ENCODE results near the gene DTD2. TPM values are rescaled to one million over a fixed set of nuclear protein-coding genes. Genes with fewer than 3 reads are reported as not detected.

Gene DTD2
- total and polyA plus RNA-seq, 2 of the 8 experiments (the other 6 are each of a cell fraction or from before 2014, with no cell fraction given) = 12.0 to 19.5 TPM

- TF ChIP-seq KDM4A (IDR thresholded peaks at IDR 0.05; ENCODE audit: low read depth, low read length, severe bottlenecking) = peak; percentile 77
- no peak for TF ChIP-seq MAFK (IDR thresholded peaks at IDR 0.05; ENCODE audit: low read depth, low read length)
- TF ChIP-seq CHD7 (IDR thresholded peaks at IDR 0.05; ENCODE audit: insufficient replicate concordance, low read length) = no peak
- TF ChIP-seq POU5F1 (IDR thresholded peaks at IDR 0.05; ENCODE audit: low read depth, low read length) = no peak
- no peak for TF ChIP-seq SP2 (IDR thresholded peaks at IDR 0.05; ENCODE audit: low read length)
- TF ChIP-seq EZH2 (IDR thresholded peaks at IDR 0.05; ENCODE audit: low read depth, low read length, severe bottlenecking) = no peak
- no peak for TF ChIP-seq NANOG (IDR thresholded peaks at IDR 0.05; ENCODE audit: insufficient read depth, low read depth, low read length, poor library complexity, severe bottlenecking)
- TF ChIP-seq JUN (IDR thresholded peaks at IDR 0.05; ENCODE audit: low read depth, low read length) = no peak
- no peak for TF ChIP-seq SRF (IDR thresholded peaks at IDR 0.05; ENCODE audit: low read depth, low read length)
Measured at GRCh38 chr14:31456841-31457664, at the start of gene DTD2 (continued).
